HCT116 (cell line): ENCODE data around the gene LRRC3C. TPM values are rescaled to one million over a fixed set of nuclear protein-coding genes. Genes with fewer than 3 reads are reported as not detected.
"Not testable (repeated sequence)": the region's sequence is repeated elsewhere in the genome, so short reads cannot be mapped to it uniquely, and the experiment has no call there.

Experiments
- ATAC-seq: fragments of 200-7000 bp; cut with Tn5 transposase; 2 replicates; pipeline ENCODE4 v1.9.1; 2020; ENCODE audit warnings: mild to moderate bottlenecking, moderate library complexity
- BruUV-seq: library from RNA; stranded (reverse); fragments of 400-500 nt; replicated peaks from 2 replicates; lab custom pipeline; 2021; lab: Mats Ljungman, UMichigan
- CTCF ChIA-PET: fragments of 300-600 bp; sonication (Branson Sonifier 250); formaldehyde crosslinking; loops from one replicate; lab custom pipeline; 2021; ENCODE audit warnings: antibody characterized with exemption; lab: Charles Lee
- POLR2A ChIA-PET: fragments of 300-600, 350-600 bp; sonication (Branson Sonifier 250); formaldehyde crosslinking; loops from one replicate; lab custom pipeline; 2021; ENCODE audit warnings: antibody characterized with exemption; lab: Charles Lee
- RAD21 ChIA-PET, 2 experiments: fragments of 300-600 bp; sonication (Branson Sonifier 250); formaldehyde crosslinking; loops; one replicate each; lab custom pipeline; 2023; ENCODE audit warnings: low total read pairs in 2 of 2; ENCODE audit not compliant: uncharacterized antibody in 2 of 2, unreplicated experiment in 2 of 2, low non-redundant PET in 1 of 2; lab: Charles Lee
- DNase-seq: peaks from one replicate; pipeline ENCODE4 v3.0.0-alpha.2; 2010; ENCODE audit warnings: low read depth, low spot score
- H2AFZ ChIP-seq: fragments of 200-600 bp; shearing (Covaris generic), sonication (generic); 2 replicates; pipeline ENCODE4 v1.6.1; 2017; ENCODE audit warnings: low read depth, mixed run types, mixed read lengths, antibody characterized with exemption, low read length; ENCODE audit not compliant: poor library complexity, severe bottlenecking
- H3K27ac ChIP-seq: 2 replicates; pipeline ENCODE4 v1.5.1; 2012; ENCODE audit warnings: low read depth, low read length
- H3K27me3 ChIP-seq: fragments of 200-600 bp; sonication (generic); 2 replicates; pipeline ENCODE4 v1.6.1; 2016; ENCODE audit warnings: mixed run types, low read length, mixed read lengths; ENCODE audit not compliant: insufficient read depth
- H3K36me3 ChIP-seq, 2 experiments: fragments of 200-500 bp in 1 of 2; fragments of 200-600 bp in 1 of 2; sonication (Bioruptor generic) in 1 of 2; sonication (generic) in 1 of 2; 2 replicates each; pipeline versions ENCODE4 v1.5.1 to v1.6.1; 2014 to 2016; ENCODE audit warnings: low read length in 2 of 2, inconsistent platforms in 1 of 2, mixed read lengths in 1 of 2, mixed run types in 1 of 2; ENCODE audit not compliant: insufficient read depth in 2 of 2, control insufficient read depth in 1 of 2
- H3K4me1 ChIP-seq, 2 experiments: fragments of 200-600 bp in 1 of 2; sonication (generic) in 1 of 2; 2 replicates each; pipeline versions ENCODE4 v1.5.1 to v1.6.1; 2012 to 2017; ENCODE audit warnings: low read length in 2 of 2, inconsistent platforms in 1 of 2, mild to moderate bottlenecking in 1 of 2, mixed read lengths in 1 of 2, mixed run types in 1 of 2, moderate library complexity in 1 of 2; ENCODE audit not compliant: insufficient read depth in 2 of 2, control insufficient read depth in 1 of 2
- H3K4me2 ChIP-seq: fragments of 200-600 bp; sonication (generic); 2 replicates; pipeline ENCODE4 v1.6.1; 2017; ENCODE audit warnings: mixed run types, low read length, mixed read lengths
- H3K4me3 ChIP-seq, 2 experiments: fragments of 200-600 bp in 1 of 2; sonication (generic) in 1 of 2; replicated peaks in 1 of 2; 2 replicates each; pipeline ENCODE4 v1.5.1; 2011 to 2016; ENCODE audit warnings: low read length in 2 of 2, control low read depth in 1 of 2, low read depth in 1 of 2, mild to moderate bottlenecking in 1 of 2, mixed read lengths in 1 of 2, mixed run types in 1 of 2
- H3K79me2 ChIP-seq: fragments of 200-600 bp; sonication (generic); 2 replicates; pipeline ENCODE4 v1.6.1; 2017; ENCODE audit warnings: mild to moderate bottlenecking, mixed run types, low read length, moderate library complexity, mixed read lengths; ENCODE audit not compliant: insufficient read depth
- H3K9ac ChIP-seq: fragments of 200-600 bp; sonication (generic); 2 replicates; pipeline ENCODE4 v1.6.1; 2016; ENCODE audit warnings: low read length, mixed read lengths
- H3K9me2 ChIP-seq: fragments of 200-600 bp; sonication (generic), shearing (Covaris generic); 2 replicates; pipeline ENCODE4 v1.6.1; 2017; ENCODE audit warnings: mixed run types, mild to moderate bottlenecking, moderate library complexity; ENCODE audit not compliant: insufficient read depth
- H3K9me3 ChIP-seq, 2 experiments: fragments of 200-500 bp in 1 of 2; fragments of 200-600 bp in 1 of 2; sonication (Bioruptor generic) in 1 of 2; sonication (generic) in 1 of 2; 2 replicates each; pipeline ENCODE4 v1.6.1; 2014 to 2017; ENCODE audit warnings: low read length in 2 of 2, mixed read lengths in 2 of 2, inconsistent platforms in 1 of 2, low read depth in 1 of 2, mild to moderate bottlenecking in 1 of 2, mixed run types in 1 of 2, moderate library complexity in 1 of 2; ENCODE audit not compliant: control insufficient read depth in 1 of 2, insufficient read depth in 1 of 2
- H4K20me1 ChIP-seq: fragments of 200-600 bp; sonication (generic), shearing (Covaris generic); 2 replicates; pipeline ENCODE4 v1.6.1; 2017; ENCODE audit warnings: mixed run types, mild to moderate bottlenecking, moderate library complexity; ENCODE audit not compliant: insufficient read depth
- ELF1 ChIP-seq: IDR thresholded peaks from 2 replicates; pipeline ENCODE4 v1.6.1; 2012; ENCODE audit warnings: low read depth, borderline replicate concordance
- SP1 ChIP-seq: IDR thresholded peaks from 2 replicates; pipeline ENCODE4 v1.6.1; 2012; ENCODE audit warnings: low read depth
- ZBTB33 ChIP-seq: IDR thresholded peaks from 2 replicates; pipeline ENCODE4 v1.6.1; 2011; ENCODE audit warnings: mild to moderate bottlenecking, low read length, moderate library complexity; ENCODE audit not compliant: insufficient replicate concordance; ENCODE audit errors: extremely low read depth
- intact Hi-C: fragments of 100-400 bp; cut with micrococcal nuclease; formaldehyde crosslinking; loops from 2 replicates; pipeline ENCODE4 v1.10.0; 2022
- total RNA-seq: library from RNA; stranded (reverse); gene quantifications from one replicate; pipeline ENCODE4 v1.2.1, GENCODE V29; 2021; ENCODE audit not compliant: unreplicated experiment

Gene LRRC3C
- total RNA-seq, 1 experiment from 2014 or later = not detected

- no TSS peak for BruUV-seq
- Histone ChIP-seq H3K4me1 (peaks cover 5% of the 10 kb centered on the region in 2 experiments; a peak in 2 of 4 replicates), H3K36me3 (no peaks in the 10 kb centered on the region), H3K27ac (no peak overlapping the region), H3K27me3 (no peaks in the 10 kb centered on the region), H2AFZ (no peak overlapping the region), H4K20me1 (no peaks in the 10 kb centered on the region), H3K9ac (no peak overlapping the region), H3K79me2 (no peaks in the 10 kb centered on the region), H3K4me3 (no peak overlapping the region), H3K9me2 (no peaks in the 10 kb centered on the region), H3K4me2 (no peak overlapping the region), H3K9me3 (no peaks in the 10 kb centered on the region)
- RAD21 ChIA-PET = no interaction called here
- intact Hi-C loops = no loop called here
- TF ChIP-seq SP1 = no peak
- ATAC-seq (no peak), DNase-seq (no peak)
- POLR2A ChIA-PET = no interaction called here
- CTCF ChIA-PET = no interaction called here
Measured at GRCh38 chr17:39944393-39944711, 16.8 kb downstream of the LRRC3C start.

- no TSS peak for BruUV-seq
- TF ChIP-seq ZBTB33 (no peak), ELF1 (no peak)
- no peaks in the 10 kb centered on the region for H4K20me1 ChIP-seq
- H3K27ac ChIP-seq = no peak overlapping the region
- H3K9me2 ChIP-seq = no peaks in the 10 kb centered on the region
- no peaks in the 10 kb centered on the region for H3K36me3 ChIP-seq
- no peaks in the 10 kb centered on the region for H3K27me3 ChIP-seq
- H3K4me2 ChIP-seq = no peak overlapping the region
- DNase-seq = no peak
- H3K9ac ChIP-seq = no peak overlapping the region
- ATAC-seq = no peak
- H3K9me3 ChIP-seq = no peaks in the 10 kb centered on the region
- no peak overlapping the region for H3K4me3 ChIP-seq
- ChIA-PET CTCF (no interaction called here), RAD21 (no interaction called here), POLR2A (no interaction called here)
- H2AFZ ChIP-seq = no peak overlapping the region
- intact Hi-C loops = no loop called here
- no peaks in the 10 kb centered on the region for H3K79me2 ChIP-seq
- H3K4me1 ChIP-seq = no peaks in the 10 kb centered on the region
Measured at GRCh38 chr17:39946551-39947330, 19.2 kb downstream of the LRRC3C start.

- H3K9ac ChIP-seq, H2AFZ ChIP-seq, intact Hi-C loops, H3K4me2 ChIP-seq, H3K9me2 ChIP-seq, ATAC-seq, RAD21 ChIA-PET, POLR2A ChIA-PET, H4K20me1 ChIP-seq, BruUV-seq, H3K79me2 ChIP-seq, H3K4me3 ChIP-seq, H3K36me3 ChIP-seq, CTCF ChIA-PET, H3K9me3 ChIP-seq, H3K27me3 ChIP-seq, DNase-seq, H3K27ac ChIP-seq: not testable (repeated sequence)
- H3K4me1 ChIP-seq = peaks cover 7 to 11% of the 10 kb centered on the region in 2 experiments
Measured at GRCh38 chr17:39948489-39948828, 20.9 kb downstream of the LRRC3C start.
